NCI-H2227 (cell line): ENCODE measurements around the gene AAR2.

Experiments used
- DNase-seq: peaks from one replicate; lab custom pipeline; 2025; ENCODE audit not compliant: unreplicated experiment; lab: John Stamatoyannopoulos, UW

AAR2 gene

GRCh38 chr20:36275441-36276189, 39.3 kb downstream of the AAR2 start:
- no peak for DNase-seq

GRCh38 chr20:36277546-36277945, 41.3 kb downstream of the AAR2 start:
- DNase-seq = no peak

DNA sequence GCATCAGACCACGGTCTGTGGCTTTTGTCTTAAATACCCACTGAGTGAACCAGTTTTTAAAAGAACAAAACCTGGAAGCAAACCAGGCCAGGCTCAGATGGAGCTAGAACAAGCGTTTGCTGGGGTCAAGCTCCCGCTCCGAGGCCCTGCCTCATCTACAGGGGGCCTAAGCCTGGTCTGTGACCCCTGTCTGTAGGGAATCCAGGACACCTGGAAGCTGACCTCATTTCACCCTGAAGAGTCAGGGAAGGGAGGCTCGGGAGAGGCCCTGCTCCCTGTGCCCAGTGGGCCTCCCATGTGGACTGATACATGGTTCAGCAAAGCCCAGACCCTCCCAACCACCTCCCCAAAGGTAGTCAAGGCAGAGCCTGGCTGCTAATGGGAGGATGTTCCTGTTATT, 43.1 kb downstream of the AAR2 start:
- DNase-seq = no peak

GRCh38 chr20:36279776-36280175, 43.5 kb downstream of the AAR2 start:
- no peak for DNase-seq

GRCh38 chr20:36281785-36282380, 45.6 kb downstream of the AAR2 start:
- DNase-seq = no peak

DNA sequence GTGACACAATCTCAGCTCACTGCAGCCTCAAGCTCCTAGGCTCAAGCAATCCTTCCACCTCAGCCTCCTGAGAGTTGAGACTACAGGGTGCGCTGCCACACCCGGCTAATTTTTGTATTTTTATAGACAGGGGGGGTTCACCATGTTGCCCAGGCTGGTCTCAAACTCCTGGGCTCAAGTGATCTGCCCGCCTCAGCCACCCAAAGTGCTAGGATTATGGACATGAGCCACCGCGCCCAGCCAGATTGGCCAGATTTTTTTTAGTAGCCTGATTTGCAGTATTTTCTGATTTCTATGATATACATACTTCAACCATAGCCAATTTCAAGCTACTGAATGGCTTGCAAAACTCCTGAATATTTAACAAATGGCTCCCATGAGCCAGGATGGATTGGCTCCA, 48.5 kb downstream of the AAR2 start:
- DNase-seq = no peak

- no peak for DNase-seq
These were observed 49.6 kb downstream of the AAR2 start for GRCh38 chr20:36285746-36286447.

GRCh38 chr20:36297656-36298055, 61.4 kb downstream of the AAR2 start:
- no peak for DNase-seq

DNA sequence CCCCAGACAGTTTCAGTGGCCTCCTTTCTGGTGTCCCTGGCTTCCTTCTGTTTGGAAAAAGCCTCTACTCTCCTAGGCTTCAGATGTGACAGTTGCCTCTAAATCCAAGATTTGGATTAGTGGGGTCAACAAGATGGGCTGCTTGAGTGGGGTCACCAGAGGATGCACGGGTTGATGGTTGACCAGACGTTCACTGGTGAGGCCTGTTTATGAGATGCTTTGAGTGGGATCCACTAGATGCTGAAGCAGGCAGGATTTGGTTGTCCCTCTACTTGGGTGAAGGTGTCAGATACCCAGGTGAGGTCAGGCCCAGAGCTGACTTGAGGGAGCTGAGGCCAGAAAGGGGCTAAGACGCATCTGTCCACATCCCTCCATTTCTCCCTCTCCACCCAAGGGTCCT, 61.8 kb downstream of the AAR2 start:
- no peak for DNase-seq

DNA sequence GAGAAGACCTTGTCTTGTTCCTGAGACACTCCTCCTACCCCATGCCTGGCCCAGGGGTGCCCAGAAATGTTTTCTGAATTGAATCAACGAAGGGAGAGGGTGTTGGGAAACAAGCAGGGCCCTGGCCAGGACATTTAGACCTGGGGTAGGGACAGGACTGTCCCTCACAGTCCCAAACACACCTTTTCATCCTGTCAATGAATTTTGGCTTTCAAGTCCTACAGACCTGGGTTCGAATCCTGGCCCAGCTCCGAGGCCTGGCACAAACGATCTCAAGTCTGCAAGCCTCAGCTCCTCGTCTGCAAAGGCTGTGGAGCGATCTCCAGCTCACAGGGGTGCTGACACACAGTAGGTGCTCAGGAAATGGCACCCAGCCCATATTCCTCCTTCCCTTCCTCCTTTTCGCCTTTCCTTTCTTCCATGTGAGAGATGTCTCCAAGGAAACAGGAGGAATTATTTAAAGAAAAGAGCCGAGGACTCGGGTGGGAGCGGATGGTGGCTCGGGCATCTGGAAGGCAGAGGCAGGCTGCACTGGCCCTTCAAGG, 62.6 kb downstream of the AAR2 start:
- no peak for DNase-seq

DNA sequence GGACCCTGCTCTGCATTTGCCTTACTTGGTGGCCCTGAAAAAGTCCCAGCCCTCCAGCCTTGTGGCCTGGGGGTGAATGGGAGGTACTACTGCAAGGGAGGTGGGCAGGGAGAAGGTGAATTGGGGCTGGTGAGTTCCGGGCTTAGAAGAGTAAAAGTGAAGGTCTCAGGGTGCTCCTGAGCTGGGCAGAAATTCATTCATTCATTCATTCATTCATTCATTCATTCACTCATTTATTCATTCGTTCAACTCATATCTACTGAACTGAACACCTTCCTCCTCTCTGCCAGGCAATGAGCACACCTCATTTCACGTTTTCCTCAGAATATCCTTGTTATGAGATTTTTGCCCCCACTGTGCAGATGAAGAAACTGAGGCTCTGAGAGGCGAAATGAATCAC, 63.2 kb downstream of the AAR2 start:
- DNase-seq = no peak

DNA sequence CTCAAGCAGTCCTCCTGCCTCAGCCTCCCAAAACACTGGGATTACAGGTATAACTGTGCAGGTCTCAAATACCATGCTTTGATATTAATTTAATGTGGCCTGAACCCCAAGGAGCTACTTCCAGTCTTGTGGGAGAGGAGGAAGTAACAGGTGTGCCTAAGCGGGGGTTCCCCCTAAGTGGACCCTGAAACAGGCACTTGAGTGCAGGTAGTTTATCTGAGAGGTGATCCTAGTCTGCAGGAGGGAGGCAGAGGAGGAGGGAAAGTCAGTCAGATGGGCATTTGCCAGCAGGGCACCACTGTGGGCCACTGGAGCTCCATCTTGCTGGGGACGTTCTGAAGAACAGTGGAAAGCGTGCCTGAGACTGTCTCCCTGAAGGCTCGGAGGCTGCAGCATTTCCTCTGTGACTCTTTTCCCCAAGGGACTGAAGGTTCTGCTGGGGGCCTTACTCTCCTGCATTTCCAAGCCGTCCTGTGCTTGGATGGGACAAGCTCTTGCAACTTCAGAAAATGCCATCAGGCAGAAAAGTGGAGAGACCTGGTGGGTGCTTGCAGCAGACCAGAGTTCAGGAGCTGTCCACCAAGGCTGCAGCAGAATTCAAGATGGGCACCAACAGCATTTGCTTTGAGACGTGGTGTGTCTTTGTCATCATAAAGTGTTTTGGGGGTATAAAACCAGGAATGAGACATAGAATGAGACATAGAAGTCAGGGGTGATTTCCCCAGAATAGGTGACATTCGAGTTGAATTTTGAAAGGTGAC, 65.3 kb downstream of the AAR2 start:
- no peak for DNase-seq

- DNase-seq = no peak
These were observed 66.8 kb downstream of the AAR2 start for GRCh38 chr20:36303020-36303595.

- no peak for DNase-seq
These were observed 67.6 kb downstream of the AAR2 start for GRCh38 chr20:36303831-36304230.

DNA sequence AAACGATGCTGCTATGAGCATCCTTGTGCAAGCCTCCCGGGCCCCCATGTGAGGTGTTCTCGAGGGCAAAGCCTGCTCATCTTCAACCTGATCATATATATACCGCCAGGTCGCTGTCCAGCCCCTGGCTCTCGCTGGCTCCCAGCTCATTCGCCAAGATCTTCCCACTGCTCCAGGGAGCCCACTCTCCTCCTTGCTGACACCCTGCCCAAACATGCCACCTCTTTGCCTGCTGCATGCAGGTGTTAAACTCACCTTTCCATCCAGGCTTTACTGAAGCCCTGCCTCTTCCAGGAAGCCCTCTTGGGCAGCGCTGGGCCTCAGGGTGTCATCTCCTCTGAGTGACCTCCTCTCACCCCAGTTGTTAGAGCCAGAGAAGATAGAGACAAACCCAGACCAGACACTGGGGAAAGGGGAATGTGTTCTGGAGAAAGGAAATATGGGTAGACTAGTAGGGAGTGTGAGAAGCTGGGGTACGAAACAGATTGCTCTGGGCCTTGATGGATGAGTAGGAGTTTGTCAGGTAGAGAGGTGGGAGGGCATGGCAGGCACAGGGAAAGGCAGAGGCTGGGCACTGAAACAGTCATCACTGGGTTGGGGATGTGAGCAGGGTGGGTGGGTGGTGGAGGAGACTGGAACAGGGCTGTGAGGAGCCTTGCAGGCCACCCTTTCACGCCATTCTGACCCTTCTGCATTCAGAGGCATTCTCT, 68.7 kb downstream of the AAR2 start:
- DNase-seq = no peak

DNA sequence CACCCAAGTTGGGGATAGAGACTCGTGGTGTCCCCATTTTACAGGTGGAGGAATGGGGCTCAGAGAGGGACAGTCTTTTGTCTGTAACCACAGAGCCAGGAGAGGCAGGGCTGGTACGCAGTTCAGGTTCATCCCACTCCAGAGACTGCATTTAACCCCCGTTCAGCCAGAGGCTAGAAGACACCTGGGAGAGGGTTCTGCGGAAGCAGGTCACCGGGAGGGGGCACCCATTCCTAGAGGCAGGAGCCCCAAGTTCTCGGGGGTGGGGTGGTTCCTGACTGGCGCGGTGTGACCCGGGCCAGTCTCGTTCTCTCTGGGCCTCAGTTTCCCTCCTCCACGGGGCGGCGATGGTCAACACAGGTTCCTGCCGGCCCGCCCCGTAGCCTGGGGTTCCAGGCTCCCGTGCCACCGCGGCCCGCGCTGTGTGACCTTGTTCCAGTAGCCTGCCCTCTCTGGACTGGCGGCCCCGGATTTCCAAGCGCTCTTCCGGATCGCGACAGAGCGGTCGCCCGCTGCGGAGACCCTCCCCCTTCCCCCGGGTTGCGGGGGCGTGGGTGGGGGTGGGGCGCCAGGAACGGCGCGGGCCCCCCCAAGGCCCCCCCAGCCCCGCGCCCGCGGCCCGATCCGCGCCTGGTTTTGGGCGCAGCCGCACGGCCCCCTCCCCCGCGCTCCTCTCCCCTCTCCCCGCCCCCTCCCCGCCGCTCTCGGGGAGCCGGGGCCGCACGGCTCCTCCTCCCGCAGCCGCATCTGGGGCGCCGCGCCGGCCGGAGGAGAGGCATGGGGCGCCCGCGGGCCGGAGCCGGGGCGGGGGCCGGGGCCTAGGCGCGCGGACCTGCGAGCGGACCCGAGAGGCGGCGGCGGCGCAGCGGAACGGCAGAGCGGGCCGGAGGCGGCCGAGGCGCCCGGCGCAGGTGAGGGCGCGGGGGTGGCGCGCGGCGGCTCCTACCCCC, 69.6 kb downstream of the AAR2 start, which contains the start of gene DLGAP4:
Gene DLGAP4, plus strand, starts transcription at position 738 of the 950 bp plus-strand sequence. CDS start 125,379 bp downstream, outside the sequence.
- DNase-seq = peak; percentile 46
